ENCODE data around the gene POTEF.
"Not testable (repeated sequence)": the region's sequence is repeated elsewhere in the genome, so short reads cannot be mapped to it uniquely, and the experiment has no call there.

DNA sequence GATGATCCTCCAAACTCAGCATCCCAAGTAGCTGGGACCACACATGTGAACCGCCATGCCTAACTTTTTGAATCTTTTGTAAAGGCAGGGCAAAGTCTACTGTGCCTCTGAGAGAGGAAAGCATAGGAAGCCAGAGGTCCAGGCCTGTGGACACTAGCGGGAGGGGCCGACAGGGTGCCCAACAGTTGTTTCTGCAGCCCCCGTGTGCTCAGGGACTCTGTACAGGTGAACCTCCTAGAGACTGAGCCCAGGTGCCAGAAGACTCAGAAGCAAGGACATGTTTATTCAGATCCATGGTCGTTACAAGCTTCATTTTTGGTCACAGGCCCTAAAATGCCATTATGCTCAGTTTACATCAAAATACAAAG is 22.1 kb upstream of the POTEF start:
- TF ChIP-seq, protein P1, sequence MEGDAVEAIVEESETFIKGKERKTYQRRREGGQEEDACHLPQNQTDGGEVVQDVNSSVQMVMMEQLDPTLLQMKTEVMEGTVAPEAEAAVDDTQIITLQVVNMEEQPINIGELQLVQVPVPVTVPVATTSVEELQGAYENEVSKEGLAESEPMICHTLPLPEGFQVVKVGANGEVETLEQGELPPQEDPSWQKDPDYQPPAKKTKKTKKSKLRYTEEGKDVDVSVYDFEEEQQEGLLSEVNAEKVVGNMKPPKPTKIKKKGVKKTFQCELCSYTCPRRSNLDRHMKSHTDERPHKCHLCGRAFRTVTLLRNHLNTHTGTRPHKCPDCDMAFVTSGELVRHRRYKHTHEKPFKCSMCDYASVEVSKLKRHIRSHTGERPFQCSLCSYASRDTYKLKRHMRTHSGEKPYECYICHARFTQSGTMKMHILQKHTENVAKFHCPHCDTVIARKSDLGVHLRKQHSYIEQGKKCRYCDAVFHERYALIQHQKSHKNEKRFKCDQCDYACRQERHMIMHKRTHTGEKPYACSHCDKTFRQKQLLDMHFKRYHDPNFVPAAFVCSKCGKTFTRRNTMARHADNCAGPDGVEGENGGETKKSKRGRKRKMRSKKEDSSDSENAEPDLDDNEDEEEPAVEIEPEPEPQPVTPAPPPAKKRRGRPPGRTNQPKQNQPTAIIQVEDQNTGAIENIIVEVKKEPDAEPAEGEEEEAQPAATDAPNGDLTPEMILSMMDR (IDR thresholded peaks at IDR 0.05 in 4 of 5, conservative IDR thresholded peaks at IDR 0.05 in 1 of 5): not testable (repeated sequence)
- TF ChIP-seq POLR2A (IDR thresholded peaks at IDR 0.05): not testable (repeated sequence)

All from gastrocnemius medialis (tissue), 4 donors.